ENCODE measurements around the gene PTGER3.

Gene PTGER3

DNA sequence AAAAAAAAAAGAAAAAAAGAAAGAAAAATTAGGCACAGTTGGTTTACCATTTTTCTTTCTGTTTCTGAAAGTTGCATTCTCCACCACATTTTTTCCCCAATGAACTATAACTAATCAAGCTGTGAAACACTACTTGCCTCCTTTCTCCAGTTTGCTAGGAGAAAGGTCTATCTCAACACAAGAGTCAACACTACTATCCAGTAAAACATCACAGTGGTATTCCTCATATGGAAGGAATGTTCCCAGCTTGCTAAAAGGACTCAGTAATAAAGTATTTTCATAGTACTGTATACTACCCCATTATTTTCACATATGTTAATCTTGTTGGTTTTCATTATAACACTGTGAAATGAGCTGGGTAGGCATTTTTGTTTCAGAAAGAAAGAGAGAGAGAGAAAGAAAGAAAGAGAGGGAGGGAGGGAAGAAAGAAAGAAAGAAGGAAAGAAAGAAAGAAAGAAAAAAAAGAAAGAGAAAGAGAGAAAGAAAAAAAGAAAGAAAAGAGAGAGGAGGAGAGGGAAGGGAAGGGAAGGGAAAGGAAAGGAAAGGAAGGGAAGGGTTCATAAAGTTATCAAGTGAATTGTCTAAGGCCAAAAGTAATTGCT, 7.9 kb downstream of the PTGER3 start:
- peak; percentile 58 for DNase-seq (ENCODE audit: low read depth)
- H3K4me3 ChIP-seq (ENCODE audit: low read length) = no peak overlapping the region

DNA sequence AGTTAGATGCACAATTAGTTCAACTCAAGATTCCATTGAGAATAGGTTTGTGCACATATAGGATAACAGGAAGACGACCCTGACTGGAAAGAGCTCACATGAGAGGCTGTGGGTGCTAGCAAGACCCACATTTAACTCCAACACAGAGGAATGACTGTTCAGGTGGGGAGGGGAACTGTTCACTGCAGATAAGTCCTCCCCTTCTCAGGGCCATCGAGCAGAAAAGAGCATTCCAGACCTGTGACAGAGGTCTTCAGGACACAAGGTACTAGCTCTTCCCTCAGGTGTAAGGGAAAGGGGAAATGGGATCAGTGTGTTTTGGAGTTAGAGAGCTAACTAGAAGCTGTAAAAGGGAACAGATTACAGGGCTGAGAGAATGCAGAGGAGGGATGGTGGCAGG, 8.7 kb downstream of the PTGER3 start:
- TF ChIP-seq, protein P1, sequence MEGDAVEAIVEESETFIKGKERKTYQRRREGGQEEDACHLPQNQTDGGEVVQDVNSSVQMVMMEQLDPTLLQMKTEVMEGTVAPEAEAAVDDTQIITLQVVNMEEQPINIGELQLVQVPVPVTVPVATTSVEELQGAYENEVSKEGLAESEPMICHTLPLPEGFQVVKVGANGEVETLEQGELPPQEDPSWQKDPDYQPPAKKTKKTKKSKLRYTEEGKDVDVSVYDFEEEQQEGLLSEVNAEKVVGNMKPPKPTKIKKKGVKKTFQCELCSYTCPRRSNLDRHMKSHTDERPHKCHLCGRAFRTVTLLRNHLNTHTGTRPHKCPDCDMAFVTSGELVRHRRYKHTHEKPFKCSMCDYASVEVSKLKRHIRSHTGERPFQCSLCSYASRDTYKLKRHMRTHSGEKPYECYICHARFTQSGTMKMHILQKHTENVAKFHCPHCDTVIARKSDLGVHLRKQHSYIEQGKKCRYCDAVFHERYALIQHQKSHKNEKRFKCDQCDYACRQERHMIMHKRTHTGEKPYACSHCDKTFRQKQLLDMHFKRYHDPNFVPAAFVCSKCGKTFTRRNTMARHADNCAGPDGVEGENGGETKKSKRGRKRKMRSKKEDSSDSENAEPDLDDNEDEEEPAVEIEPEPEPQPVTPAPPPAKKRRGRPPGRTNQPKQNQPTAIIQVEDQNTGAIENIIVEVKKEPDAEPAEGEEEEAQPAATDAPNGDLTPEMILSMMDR (conservative IDR thresholded peaks at IDR 0.05; ENCODE audit: low read length) = no peak
- no peak overlapping the region for H3K4me3 ChIP-seq (ENCODE audit: low read length)
- no peak for DNase-seq (ENCODE audit: low read depth)

More for the DNA sequence above, 7.9 kb downstream of the PTGER3 start:
- TF ChIP-seq, protein P1 (conservative IDR thresholded peaks at IDR 0.05; ENCODE audit: low read length) = no peak

DNA sequence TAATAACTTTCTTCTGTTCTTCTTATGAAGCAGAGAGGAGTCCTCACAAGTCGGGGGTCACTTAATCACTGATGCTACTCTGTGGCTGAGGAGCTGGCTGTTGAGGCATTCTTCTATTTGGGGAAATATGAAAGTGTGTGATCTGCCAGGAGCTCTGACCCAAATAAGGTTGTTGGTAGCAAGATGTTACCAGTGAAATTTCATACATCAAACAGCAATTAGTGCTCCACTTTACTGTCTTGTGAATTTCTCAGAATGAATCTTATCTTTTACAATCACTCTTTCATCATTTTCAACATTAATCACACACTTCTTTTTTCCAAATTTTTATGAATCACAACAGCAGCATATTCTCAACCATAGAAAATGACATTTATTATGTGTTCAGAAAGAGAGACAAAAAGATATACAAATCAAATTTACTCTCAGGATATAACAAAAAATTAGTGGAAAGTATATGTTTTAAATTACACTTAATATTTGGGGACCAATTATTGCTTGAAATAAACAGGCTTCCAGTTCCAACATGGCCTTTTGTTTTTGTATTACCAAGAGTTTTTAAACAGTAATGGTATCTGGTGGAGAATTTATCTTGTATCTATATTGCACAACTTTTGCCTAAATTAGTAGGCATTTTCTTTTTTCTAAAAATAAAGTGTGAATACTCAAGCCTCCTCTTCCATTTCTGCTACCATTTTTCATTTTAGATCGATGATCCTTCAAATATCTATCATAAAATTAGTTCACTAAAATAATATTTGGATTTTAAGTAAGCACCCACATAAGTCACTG, 9.6 kb downstream of the PTGER3 start:
- DNase-seq (ENCODE audit: low read depth) = no peak
- no peak overlapping the region for H3K4me3 ChIP-seq (ENCODE audit: low read length)
- TF ChIP-seq, protein P1 (conservative IDR thresholded peaks at IDR 0.05; ENCODE audit: low read length) = no peak

DNA sequence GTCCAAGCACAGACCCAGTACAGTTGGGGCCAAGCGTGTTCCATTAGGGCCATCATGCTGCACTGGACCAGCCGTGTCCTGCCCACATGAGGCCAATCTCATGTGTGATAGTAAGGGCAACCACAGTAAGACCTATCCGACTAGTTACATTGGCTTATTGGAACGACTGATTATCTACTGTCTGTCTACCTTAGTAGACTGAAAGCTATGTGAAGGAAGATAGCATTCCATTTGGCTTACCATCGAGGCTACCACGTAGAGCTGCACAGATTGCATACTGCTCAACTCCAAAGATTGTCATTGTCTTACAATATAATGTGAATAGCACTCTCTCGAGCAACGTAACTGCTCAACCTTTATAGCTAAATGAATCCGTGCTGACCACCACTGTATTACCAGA, 10.6 kb downstream of the PTGER3 start:
- no peak overlapping the region for H3K4me3 ChIP-seq (ENCODE audit: low read length)
- no peak for DNase-seq (ENCODE audit: low read depth)
- TF ChIP-seq, protein P1 (conservative IDR thresholded peaks at IDR 0.05; ENCODE audit: low read length) = no peak

DNA sequence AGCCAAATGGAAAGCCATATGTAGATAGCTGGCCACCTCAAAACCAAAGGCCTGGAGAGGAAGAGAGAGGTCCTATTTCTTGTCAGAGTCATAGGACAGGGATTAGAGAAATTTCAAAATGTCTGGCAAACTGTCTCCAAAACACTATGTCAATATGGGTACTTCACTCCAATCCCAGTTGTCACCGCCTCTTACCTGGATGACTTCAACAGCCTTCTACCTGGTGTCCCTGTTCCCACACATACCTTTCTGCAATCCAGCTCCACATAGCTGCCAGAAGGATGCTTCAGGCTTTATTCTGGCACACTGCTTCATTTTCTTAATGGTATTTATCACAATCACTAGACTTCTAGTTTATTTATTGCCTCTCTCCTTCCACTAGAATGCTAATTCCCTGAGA, 14.5 kb downstream of the PTGER3 start:
- no peak for DNase-seq (ENCODE audit: low read depth)
- H3K4me3 ChIP-seq (ENCODE audit: low read length) = no peak overlapping the region
- TF ChIP-seq, protein P1 (conservative IDR thresholded peaks at IDR 0.05; ENCODE audit: low read length) = no peak

DNA sequence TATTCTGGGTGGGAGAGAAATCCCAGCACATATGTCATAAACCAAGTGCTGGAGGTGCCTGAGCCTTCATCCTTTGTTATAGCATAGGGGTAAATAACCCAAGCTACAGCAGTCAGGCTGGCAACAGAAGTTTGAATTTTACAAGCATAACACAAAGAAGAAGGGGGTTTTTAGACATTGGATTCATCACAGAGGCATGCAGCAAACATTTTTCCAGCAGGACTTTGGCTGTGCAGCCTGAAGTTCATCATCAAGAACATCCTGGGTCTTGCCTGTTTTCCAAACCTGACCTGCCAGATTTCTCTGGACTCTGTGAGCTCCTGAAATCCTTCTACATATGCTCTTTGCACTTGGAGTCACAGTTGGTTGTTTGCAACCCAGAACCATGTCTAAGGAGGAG, 16.2 kb downstream of the PTGER3 start:
- DNase-seq (ENCODE audit: low read depth) = peak; percentile 84
- no peak overlapping the region for H3K4me3 ChIP-seq (ENCODE audit: low read length)
- TF ChIP-seq, protein P1 (conservative IDR thresholded peaks at IDR 0.05; ENCODE audit: low read length) = no peak

DNA sequence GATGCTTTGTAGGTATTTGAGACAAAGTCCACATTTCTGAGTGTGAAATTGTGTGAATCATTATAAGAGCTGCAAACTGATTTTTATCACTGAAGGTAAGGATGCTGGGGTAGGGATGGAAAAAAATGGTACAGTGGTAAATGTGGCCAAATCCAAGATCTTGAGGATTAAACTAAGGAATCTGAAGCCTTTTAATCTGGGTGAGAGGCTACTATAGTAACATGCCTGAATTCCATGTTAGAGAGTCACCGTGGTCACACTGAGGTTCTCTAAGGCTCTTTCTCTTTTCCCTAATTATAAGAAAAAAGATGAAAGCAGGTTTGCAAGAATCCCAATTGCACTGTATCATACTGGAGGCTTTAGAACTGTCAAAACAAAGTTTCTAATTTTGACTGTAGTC, 17.6 kb downstream of the PTGER3 start:
- no peak overlapping the region for H3K4me3 ChIP-seq (ENCODE audit: low read length)
- TF ChIP-seq, protein P1 (conservative IDR thresholded peaks at IDR 0.05; ENCODE audit: low read length) = no peak
- DNase-seq (ENCODE audit: low read depth) = peak; percentile 74

Data from AG10803 (cell line).